Measurements from ENCODE around the gene DACT3.

The DACT3 gene

GRCh38 chr19:46620267-46620666, 40.7 kb downstream of the DACT3 start:
- H4K20me1 ChIP-seq (ENCODE audit: insufficient read depth, low read length): no peaks in the 10 kb centered on the region
- no peak overlapping the region for H2AFZ ChIP-seq (ENCODE audit: low read length)
- H3K4me2 ChIP-seq (ENCODE audit: low read length): no peak overlapping the region
- H3K27ac ChIP-seq (ENCODE audit: low read depth, low read length, poor library complexity, severe bottlenecking): no peak overlapping the region
- H3K79me2 ChIP-seq (ENCODE audit: insufficient read depth, low read length): no peaks in the 10 kb centered on the region
- no peaks in the 10 kb centered on the region for H3K9me3 ChIP-seq (ENCODE audit: low read length)
- peaks cover 19% of the 10 kb centered on the region for H3K27me3 ChIP-seq (ENCODE audit: insufficient read depth, low read length)
- H3K4me3 ChIP-seq (ENCODE audit: low read depth, low read length, poor library complexity, severe bottlenecking): no peak overlapping the region
- H3F3A ChIP-seq (ENCODE audit: insufficient read depth, low read length): no peaks in the 10 kb centered on the region
- no peak overlapping the region for H3K9ac ChIP-seq (ENCODE audit: low read length)
- no peaks in the 10 kb centered on the region for H3K9me2 ChIP-seq (ENCODE audit: low read depth, low read length)
- peaks cover 14% of the 10 kb centered on the region for H3K4me1 ChIP-seq (ENCODE audit: insufficient read depth, low read length, severe bottlenecking)
- TF ChIP-seq EZH2 (IDR thresholded peaks at IDR 0.05; ENCODE audit: borderline replicate concordance, low read length) (no peak), CTCF (IDR thresholded peaks at IDR 0.05; ENCODE audit: low read length) (no peak)
- H3K36me3 ChIP-seq (ENCODE audit: insufficient read depth, low read length): no peaks in the 10 kb centered on the region

- Histone ChIP-seq H3K9me3 (ENCODE audit: low read length) (no peaks in the 10 kb centered on the region), H3K4me1 (ENCODE audit: insufficient read depth, low read length, severe bottlenecking) (peaks cover 17% of the 10 kb centered on the region), H3K79me2 (ENCODE audit: insufficient read depth, low read length) (no peaks in the 10 kb centered on the region), H2AFZ (ENCODE audit: low read length) (no peak overlapping the region), H4K20me1 (ENCODE audit: insufficient read depth, low read length) (no peaks in the 10 kb centered on the region), H3K4me2 (ENCODE audit: low read length) (no peak overlapping the region), H3K36me3 (ENCODE audit: insufficient read depth, low read length) (no peaks in the 10 kb centered on the region), H3F3A (ENCODE audit: insufficient read depth, low read length) (no peaks in the 10 kb centered on the region), H3K9me2 (ENCODE audit: low read depth, low read length) (no peaks in the 10 kb centered on the region), H3K4me3 (ENCODE audit: low read depth, low read length, poor library complexity, severe bottlenecking) (no peak overlapping the region), H3K27me3 (ENCODE audit: insufficient read depth, low read length) (peaks cover 19% of the 10 kb centered on the region), H3K9ac (ENCODE audit: low read length) (no peak overlapping the region), H3K27ac (ENCODE audit: low read depth, low read length, poor library complexity, severe bottlenecking) (no peak overlapping the region)
- TF ChIP-seq EZH2 (IDR thresholded peaks at IDR 0.05; ENCODE audit: borderline replicate concordance, low read length) (no peak), CTCF (IDR thresholded peaks at IDR 0.05; ENCODE audit: low read length) (no peak)
Observed at GRCh38 chr19:46618670-46619231, 42.2 kb downstream of the DACT3 start.

GRCh38 chr19:46617601-46618000, 43.4 kb downstream of the DACT3 start:
- no peaks in the 10 kb centered on the region for H3K9me3 ChIP-seq (ENCODE audit: low read length)
- no peak overlapping the region for H3K4me2 ChIP-seq (ENCODE audit: low read length)

More at GRCh38 chr19:46617601-46618000, 43.4 kb downstream of the DACT3 start:
- TF ChIP-seq EZH2 (IDR thresholded peaks at IDR 0.05; ENCODE audit: borderline replicate concordance, low read length): no peak
- no peak for TF ChIP-seq CTCF (IDR thresholded peaks at IDR 0.05; ENCODE audit: low read length)
- no peak overlapping the region for H3K4me3 ChIP-seq (ENCODE audit: low read depth, low read length, poor library complexity, severe bottlenecking)
- H3K4me1 ChIP-seq (ENCODE audit: insufficient read depth, low read length, severe bottlenecking): peaks cover 20% of the 10 kb centered on the region
- H3K27me3 ChIP-seq (ENCODE audit: insufficient read depth, low read length): peaks cover 19% of the 10 kb centered on the region
- H3K79me2 ChIP-seq (ENCODE audit: insufficient read depth, low read length): no peaks in the 10 kb centered on the region
- H3F3A ChIP-seq (ENCODE audit: insufficient read depth, low read length): no peaks in the 10 kb centered on the region; the same call in 1 of the 2 replicates
- no peak overlapping the region for H3K27ac ChIP-seq (ENCODE audit: low read depth, low read length, poor library complexity, severe bottlenecking)
- H3K9ac ChIP-seq (ENCODE audit: low read length): no peak overlapping the region
- H2AFZ ChIP-seq (ENCODE audit: low read length): no peak overlapping the region
- H4K20me1 ChIP-seq (ENCODE audit: insufficient read depth, low read length): no peaks in the 10 kb centered on the region
- no peaks in the 10 kb centered on the region for H3K9me2 ChIP-seq (ENCODE audit: low read depth, low read length)
- no peaks in the 10 kb centered on the region for H3K36me3 ChIP-seq (ENCODE audit: insufficient read depth, low read length)
